IMR-90 (cell line): Measurements from ENCODE around the gene KLF7. TPM values are rescaled to one million over a fixed set of nuclear protein-coding genes. Genes with fewer than 3 reads are reported as not detected.

Experiments used
- ATAC-seq: fragments of 200-7000 bp; cut with Tn5 transposase; 2 replicates; pipeline ENCODE4 v1.9.1; 2020; ENCODE audit warnings: low read depth, mild to moderate bottlenecking, moderate library complexity
- BruUV-seq: library from RNA; stranded (reverse); fragments of 400-500 nt; replicated peaks from 2 replicates; lab custom pipeline; 2021; lab: Mats Ljungman, UMichigan
- CTCF ChIA-PET: fragments of 300-600 bp; formaldehyde crosslinking; extraction: SDS; loops from one replicate; lab custom pipeline; 2021; ENCODE audit warnings: antibody characterized with exemption; lab: Yijun Ruan, JAX
- POLR2A ChIA-PET: fragments of 300-600 bp; sonication (Branson Sonifier 250); formaldehyde crosslinking; loops from one replicate; lab custom pipeline; 2022; ENCODE audit warnings: antibody characterized with exemption; ENCODE audit not compliant: unreplicated experiment; lab: Charles Lee
- DNase-seq: peaks from one replicate; pipeline ENCODE4 v3.0.0; 2013
- H2AFZ ChIP-seq: replicated peaks from 2 replicates; pipeline ENCODE3; 2013; ENCODE audit warnings: low read length, mild to moderate bottlenecking; ENCODE audit not compliant: poor library complexity
- H2AK5ac ChIP-seq: 2 replicates; pipeline ENCODE4 v1.6.1; 2013; ENCODE audit warnings: low read depth, low read length, inconsistent platforms
- H2AK9ac ChIP-seq: replicated peaks from 2 replicates; pipeline ENCODE3; 2013; ENCODE audit warnings: mild to moderate bottlenecking, low read depth, low read length, moderate library complexity; ENCODE audit not compliant: poor library complexity
- H2BK120ac ChIP-seq: 2 replicates; pipeline ENCODE4 v1.6.1; 2013; ENCODE audit warnings: low read depth, low read length, inconsistent platforms
- H2BK15ac ChIP-seq: 3 replicates; pipeline ENCODE4 v1.6.1; 2013; ENCODE audit warnings: low read depth, low read length, inconsistent platforms
- H2BK20ac ChIP-seq: 2 replicates; pipeline ENCODE4 v1.6.1; 2013; ENCODE audit warnings: low read depth, mild to moderate bottlenecking, inconsistent platforms, low read length, moderate library complexity
- H2BK5ac ChIP-seq: 2 replicates; pipeline ENCODE4 v1.6.1; 2013; ENCODE audit warnings: mild to moderate bottlenecking, low read depth, low read length, inconsistent platforms; ENCODE audit not compliant: poor library complexity, severe bottlenecking
- H3K14ac ChIP-seq: replicated peaks from 2 replicates; pipeline ENCODE4 v1.6.1; 2013; ENCODE audit warnings: low read depth, low read length, inconsistent platforms
- H3K18ac ChIP-seq: 2 replicates; pipeline ENCODE4 v1.6.1; 2013; ENCODE audit warnings: low read depth, low read length, control low read depth
- H3K23ac ChIP-seq: 2 replicates; pipeline ENCODE4 v1.6.1; 2013; ENCODE audit warnings: low read depth, low read length, inconsistent platforms
- H3K27ac ChIP-seq: 2 replicates; pipeline ENCODE4 v1.5.1; 2013; ENCODE audit warnings: mild to moderate bottlenecking, control low read depth, low read length; ENCODE audit not compliant: insufficient read depth
- H3K27me3 ChIP-seq: 2 replicates; pipeline ENCODE4 v1.6.1; 2013; ENCODE audit warnings: low read length; ENCODE audit not compliant: control insufficient read depth, insufficient read depth
- H3K36me3 ChIP-seq: 2 replicates; pipeline ENCODE4 v1.6.1; 2013; ENCODE audit warnings: low read length, mixed read lengths; ENCODE audit not compliant: control insufficient read depth, insufficient read depth
- H3K4ac ChIP-seq: 2 replicates; pipeline ENCODE4 v1.6.1; 2013; ENCODE audit warnings: low read depth, low read length, inconsistent platforms
- H3K4me1 ChIP-seq: 2 replicates; pipeline ENCODE4 v1.6.1; 2013; ENCODE audit warnings: low read length, mixed read lengths; ENCODE audit not compliant: control insufficient read depth, insufficient read depth
- H3K4me2 ChIP-seq: 2 replicates; pipeline ENCODE4 v1.6.1; 2013; ENCODE audit warnings: low read depth, mild to moderate bottlenecking, control low read depth, low read length, moderate library complexity
- H3K4me3 ChIP-seq: 2 replicates; pipeline ENCODE4 v1.5.1; 2013; ENCODE audit warnings: low read depth, mild to moderate bottlenecking, control low read depth, low read length, moderate library complexity; ENCODE audit not compliant: insufficient read depth
- H3K56ac ChIP-seq: 2 replicates; pipeline ENCODE4 v1.6.1; 2013; ENCODE audit warnings: low read length, inconsistent platforms; ENCODE audit not compliant: insufficient read depth; ENCODE audit errors: extremely low read depth
- H3K79me1 ChIP-seq, 2 experiments: 2 replicates each; pipeline ENCODE4 v1.6.1; 2013; ENCODE audit warnings: low read length in 2 of 2, inconsistent platforms in 1 of 2, low read depth in 1 of 2
- H3K9ac ChIP-seq: 2 replicates; pipeline ENCODE4 v1.6.1; 2013; ENCODE audit warnings: low read depth, low read length, control low read depth
- H3K9me1 ChIP-seq: 2 replicates; pipeline ENCODE4 v1.6.1; 2013; ENCODE audit warnings: low read length, inconsistent platforms; ENCODE audit not compliant: insufficient read depth
- H3K9me3 ChIP-seq: 2 replicates; pipeline ENCODE4 v1.6.1; 2013; ENCODE audit warnings: low read length; ENCODE audit not compliant: control insufficient read depth, insufficient read depth
- H4K20me1 ChIP-seq: 2 replicates; pipeline ENCODE4 v1.6.1; 2013; ENCODE audit warnings: low read length, inconsistent platforms; ENCODE audit not compliant: insufficient read depth
- H4K5ac ChIP-seq: 2 replicates; pipeline ENCODE4 v1.6.1; 2013; ENCODE audit warnings: mild to moderate bottlenecking, low read depth, low read length, control low read depth
- H4K8ac ChIP-seq, 2 experiments: 2 replicates each; pipeline ENCODE4 v1.6.1; 2013; ENCODE audit warnings: low read depth in 2 of 2, low read length in 2 of 2, control low read depth in 1 of 2, inconsistent platforms in 1 of 2
- H4K91ac ChIP-seq: 2 replicates; pipeline ENCODE4 v1.6.1; 2013; ENCODE audit warnings: low read depth, low read length, inconsistent platforms; ENCODE audit not compliant: insufficient read depth
- ELK1 ChIP-seq: fragments of 150-350 bp; IDR thresholded peaks from 2 replicates; pipeline ENCODE4 v1.6.1; 2016; ENCODE audit warnings: low read depth, mild to moderate bottlenecking, low read length, moderate library complexity, borderline replicate concordance
- WGBS, 2 experiments: methylation state at CpG; one replicate each; pipeline versions ENCODE4 v1.1.5 to v1.1.7; 2013; ENCODE audit warnings: missing lambda C conversion rate in 2 of 2; ENCODE audit not compliant: insufficient read length in 1 of 2; ENCODE audit errors: extremely low coverage in 2 of 2; 5-methylcytosine and 5-hydroxymethylcytosine counted together
- dilution Hi-C: fragments of 300-500 bp; cut with HindIII; formaldehyde crosslinking; loops from one replicate; pipeline ENCODE4 v1.14.3; 2018; ENCODE audit warnings: low sequenced_read_pairs; ENCODE audit not compliant: unreplicated experiment
- in situ Hi-C: fragments of 300-500 bp; cut with MboI; formaldehyde crosslinking; loops from 3 replicates; pipeline ENCODE4 v1.14.3; 2019; ENCODE audit warnings: low sequenced_read_pairs, inconsistent platforms, mixed read lengths
- intact Hi-C: fragments of 100-400 bp; cut with micrococcal nuclease; formaldehyde crosslinking; loops from 2 replicates; pipeline ENCODE4 v1.10.0; 2022
- polyA plus RNA-seq, 3 experiments: library from polyadenylated mRNA; depleted of rRNA; stranded (reverse); fragments of >200 nt; gene quantifications; 2 replicates each; pipeline ENCODE4 v1.2.3, GENCODE V29; 2012; ENCODE audit warnings: low replicate concordance in 1 of 3
- total RNA-seq: library from RNA; depleted of rRNA; stranded (reverse); fragments of >200 nt; gene quantifications from 2 replicates; pipeline ENCODE4 v1.2.3, GENCODE V29; 2012

KLF7 gene
- total and polyA plus RNA-seq, 2 of the 4 experiments (the other 2 are of a cell fraction) = 23.1 to 28.5 TPM

DNA sequence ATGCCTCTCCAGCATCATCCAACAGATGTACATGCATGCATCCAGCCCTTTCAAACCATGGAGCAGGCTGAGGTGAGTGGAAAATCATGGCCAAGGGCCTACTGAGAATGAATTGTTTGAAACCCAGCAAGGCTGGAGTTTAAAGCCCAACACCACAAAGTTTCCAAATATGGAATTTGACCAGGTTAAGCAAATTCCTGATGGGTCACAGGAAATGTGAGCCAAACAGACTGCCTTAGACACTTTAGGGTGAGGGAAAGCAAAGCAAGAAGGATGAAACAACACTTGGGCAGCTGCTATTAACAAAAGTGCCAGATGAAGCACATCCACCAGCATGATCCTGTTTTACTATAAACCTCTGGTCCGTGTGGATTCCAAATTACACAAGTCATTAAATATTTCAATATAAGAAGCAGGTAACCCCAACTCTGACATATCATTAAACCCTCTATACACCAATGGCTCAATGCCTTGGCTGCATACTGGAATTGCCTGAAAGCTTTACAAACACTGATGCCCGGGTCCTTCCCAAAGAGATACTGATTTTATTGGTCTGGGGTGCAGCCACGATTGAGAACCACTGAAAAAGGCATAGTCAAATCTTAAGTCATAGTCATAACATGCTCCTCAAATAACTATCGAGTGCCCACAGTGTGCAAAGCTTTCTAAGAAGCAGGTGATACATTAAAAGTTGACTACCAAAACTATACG is 9.1 kb downstream of the KLF7 start:
- Histone ChIP-seq H3K4ac (peak overlapping the region; percentile 37; the same call in 1 of the 2 replicates), H3K18ac (no peak overlapping the region), H2AFZ (no peak overlapping the region), H2BK15ac (no peak overlapping the region), H3K14ac (peak overlapping the region; percentile 4; the same call in 1 of the 2 replicates), H3K27me3 (no peaks in the 10 kb centered on the region), H4K20me1 (peaks cover 99% of the 10 kb centered on the region), H2BK20ac (0 out of 2 replicates have a peak overlapping the region, but pooled peaks have one; percentile 12), H3K9me3 (no peaks in the 10 kb centered on the region), H2AK5ac (no peak overlapping the region), H3K4me1 (peaks cover 29% of the 10 kb centered on the region), H2AK9ac (no peak overlapping the region), H3K9ac (no peak overlapping the region; the same call in 1 of the 2 replicates), H4K8ac (no peak overlapping the region), H3K27ac (no peak overlapping the region), H3K4me2 (peak overlapping the region; percentile 12; the same call in 1 of the 2 replicates), H2BK120ac (no peak overlapping the region), H3K56ac (no peak overlapping the region), H3K79me1 (peaks cover 0 to 89% of the 10 kb centered on the region in 2 experiments; a peak in 3 of 4 replicates), H3K9me1 (peaks cover 42% of the 10 kb centered on the region), H4K5ac (no peak overlapping the region), H3K4me3 (no peak overlapping the region), H4K91ac (no peak overlapping the region), H3K23ac (no peak overlapping the region; the same call in none of the 2 replicates), H3K36me3 (peaks cover 3% of the 10 kb centered on the region; the same call in 1 of the 2 replicates), H2BK5ac (no peak overlapping the region)
- no CpG with 5 or more reads among the region's 5 CpGs for WGBS, 2 experiments
- DNase-seq (no peak), ATAC-seq (peak; percentile 22)
- TF ChIP-seq ELK1 = no peak
- ChIA-PET POLR2A (interaction anchor here (0.7 to 0.9 kb wide), 2 partner anchors 9 to 306 kb away, joined by 4 to 12 read pairs; partner anchors contain the start of gene KLF7), CTCF (no interaction called here)
- in situ Hi-C loops (loop anchor here (25.0 kb wide), 1 partner anchor 556 kb away; the partner anchor contains the start of gene CCNYL1), intact Hi-C loops (no loop called here), dilution Hi-C loops (no loop called here)
- BruUV-seq = no TSS peak
